Activated CD8-positive, alpha-beta memory T cell treated with anti-CD3 and anti-CD28 coated beads, Interleukin-2, amount 50 U/mL, for 1 hour (primary cell): ENCODE data around the gene CCNE1.
"Not testable (repeated sequence)": the region's sequence is repeated elsewhere in the genome, so short reads cannot be mapped to it uniquely, and the experiment has no call there.

Source experiments
- DNase-seq: peaks from one replicate; pipeline ENCODE4 v3.0.0-alpha.2; 2020; ENCODE audit errors: extremely low read depth

CCNE1 gene

DNA sequence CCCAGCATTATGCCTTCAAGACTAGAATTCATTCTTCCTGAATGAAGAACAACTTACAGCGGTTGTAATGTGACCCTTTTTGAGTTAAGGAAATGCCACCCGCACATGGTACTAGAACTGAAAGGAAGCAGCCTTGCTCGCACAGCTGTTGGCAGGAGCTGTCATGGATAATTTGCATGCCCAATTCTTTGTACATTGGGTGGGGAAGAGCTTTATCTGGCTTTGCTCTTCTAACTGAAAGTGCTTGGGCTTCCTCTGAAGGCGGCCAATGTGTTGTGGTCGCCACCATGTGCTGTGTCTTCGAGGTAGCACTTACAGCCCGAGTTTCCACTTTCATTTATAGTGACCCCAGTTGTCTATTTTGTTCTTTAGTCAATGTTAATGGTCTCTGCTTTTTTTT lies 3.4 kb downstream of the CCNE1 start:
- no peak for DNase-seq

GRCh38 chr19:29817316-29817715 lies 5.5 kb downstream of the CCNE1 start:
- DNase-seq: no peak

DNA sequence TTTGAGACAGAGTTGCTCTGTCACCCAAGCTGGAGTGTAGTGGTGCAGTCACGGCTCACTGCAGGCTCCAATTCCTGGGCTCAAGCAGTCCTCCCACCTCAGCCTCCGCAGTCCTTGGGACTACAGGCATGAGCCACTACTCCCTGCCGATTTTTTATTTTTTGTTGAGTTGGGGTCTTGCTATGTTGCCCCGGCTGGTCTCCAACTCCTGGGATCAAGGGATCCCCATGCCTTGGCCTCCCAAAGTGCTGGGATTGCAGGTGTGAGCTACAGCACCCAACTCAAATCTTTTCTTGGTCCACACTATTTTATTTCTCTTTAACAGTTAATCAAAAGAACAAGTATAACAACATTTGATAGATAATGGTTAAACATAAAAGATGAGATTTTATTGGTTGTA lies 7.5 kb downstream of the CCNE1 start:
- no peak for DNase-seq

- DNase-seq: no peak
Measured at GRCh38 chr19:29819986-29820385, 8.2 kb downstream of the CCNE1 start.

GRCh38 chr19:29823581-29824330 lies 12.0 kb downstream of the CCNE1 start:
- DNase-seq: no peak

DNA sequence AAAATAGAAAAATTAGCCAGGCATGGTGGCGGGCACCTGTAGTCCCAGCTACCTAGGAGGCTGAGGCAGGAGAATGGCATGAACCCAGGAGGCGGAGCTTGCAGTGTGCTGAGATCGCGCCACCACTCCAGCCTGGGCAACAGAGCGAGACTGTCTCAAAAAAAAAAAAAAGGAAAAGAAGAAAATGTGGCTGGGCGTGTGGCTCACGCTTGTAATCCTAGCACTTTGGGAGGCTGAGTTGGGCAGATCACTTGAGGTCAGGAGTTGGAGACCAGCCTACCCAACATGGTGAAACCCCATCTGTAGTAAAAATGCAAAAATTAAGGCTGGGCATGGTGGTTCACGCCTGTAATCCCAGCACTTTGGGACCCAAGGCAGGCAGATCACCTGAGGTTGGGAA lies 13.5 kb downstream of the CCNE1 start:
- not testable (repeated sequence) for DNase-seq

- DNase-seq: peak; percentile 44
Measured at GRCh38 chr19:29831041-29831548, 19.3 kb downstream of the CCNE1 start.

DNA sequence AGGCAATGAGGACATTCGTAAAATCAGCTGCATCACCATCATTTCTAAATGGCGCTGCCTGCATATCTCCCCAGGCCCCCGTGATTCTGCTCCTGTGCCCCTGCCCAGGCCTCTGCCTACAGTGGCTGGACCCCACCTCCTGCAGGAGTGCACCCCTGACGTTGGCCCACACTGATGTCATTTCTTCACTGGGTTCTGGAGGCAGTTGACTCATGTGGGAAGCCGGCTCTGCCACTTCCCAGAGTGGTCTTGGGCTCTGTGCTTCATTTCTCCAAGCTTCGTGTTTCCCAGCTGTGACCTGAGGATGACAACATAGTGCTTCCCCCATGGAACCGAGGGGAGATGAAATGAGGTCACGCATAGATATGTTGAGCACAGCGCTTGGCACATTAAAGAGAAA lies 19.9 kb downstream of the CCNE1 start:
- DNase-seq: no peak

DNA sequence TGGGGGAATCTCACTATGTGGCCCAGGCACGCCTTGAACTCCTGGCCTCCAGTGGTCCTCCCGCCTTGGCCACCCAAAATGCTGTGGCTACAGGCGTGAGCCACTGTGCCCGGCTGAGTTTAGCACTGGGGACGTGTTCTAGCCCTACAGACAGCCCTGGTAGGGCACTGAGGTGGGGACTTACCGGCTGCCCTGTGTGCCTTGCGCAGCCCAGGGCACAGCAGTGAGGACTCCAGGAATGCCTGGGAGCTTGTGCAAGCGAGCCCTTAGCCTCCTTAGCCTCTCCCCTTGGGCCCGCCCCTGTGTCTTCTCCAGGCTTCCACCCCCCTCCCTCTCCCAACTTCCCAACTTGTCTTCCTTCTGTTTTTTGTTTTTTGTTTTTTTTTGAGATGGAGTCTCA lies 21.0 kb downstream of the CCNE1 start:
- DNase-seq: no peak

DNA sequence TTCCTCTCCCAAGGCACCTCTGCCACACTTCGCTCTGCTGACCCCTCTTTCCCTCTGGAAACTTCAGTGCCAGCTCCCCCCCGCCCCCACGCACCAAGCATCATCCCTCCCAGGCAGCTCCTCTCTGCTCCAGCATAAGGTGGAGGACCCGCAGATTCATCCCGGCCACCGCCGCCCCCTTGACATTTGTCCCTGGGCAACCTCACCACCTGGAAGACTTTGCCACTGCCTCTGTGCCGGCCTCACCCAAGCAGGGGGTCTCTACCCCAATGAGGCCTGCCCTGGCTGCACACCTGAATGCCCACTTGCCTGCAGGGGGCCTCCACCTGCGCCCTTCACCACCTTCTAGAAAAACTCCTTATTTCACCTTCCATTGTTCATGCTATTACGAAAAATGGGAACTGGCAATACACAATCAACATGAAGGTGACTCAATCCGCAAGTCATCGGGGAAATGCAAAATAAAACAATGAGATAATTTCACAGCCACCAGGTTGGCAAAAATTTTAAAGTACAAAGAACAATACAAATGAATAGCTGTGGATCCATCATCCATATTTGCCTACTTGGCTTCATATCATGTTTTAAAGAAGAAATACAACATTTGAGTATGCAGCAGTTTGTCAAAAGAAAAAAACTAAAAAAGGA lies 21.9 kb downstream of the CCNE1 start:
- DNase-seq: no peak

- DNase-seq: no peak
Measured at GRCh38 chr19:29834991-29835846, 23.4 kb downstream of the CCNE1 start.

- no peak for DNase-seq
Measured at GRCh38 chr19:29836409-29836825, 24.6 kb downstream of the CCNE1 start.

DNA sequence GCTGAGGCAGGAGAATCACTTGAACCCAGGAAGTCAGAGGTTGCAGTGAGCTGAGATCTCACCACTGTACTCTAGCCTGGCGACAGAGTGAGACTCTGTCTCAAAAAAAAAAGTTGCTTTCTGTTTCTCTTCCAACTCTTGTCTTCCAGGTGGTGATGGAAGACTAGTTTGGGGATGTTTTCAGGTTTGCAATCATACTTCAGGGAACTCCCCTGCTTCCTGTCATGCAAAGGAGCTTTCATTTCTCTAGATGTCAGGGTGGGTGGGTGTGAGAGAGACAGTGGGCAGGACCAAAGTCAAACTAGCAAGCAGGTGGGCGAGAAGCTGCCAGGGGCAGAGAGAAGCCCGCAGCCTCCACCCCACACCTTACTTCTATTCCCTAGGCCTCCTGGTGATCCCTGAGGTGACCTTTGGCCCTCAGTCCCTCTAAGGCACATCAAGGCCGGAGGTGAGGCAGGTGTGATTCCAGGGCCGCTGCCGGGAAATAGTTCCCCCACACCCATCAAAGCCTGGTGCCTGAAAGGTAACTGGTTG lies 25.7 kb downstream of the CCNE1 start:
- DNase-seq: no peak

DNA sequence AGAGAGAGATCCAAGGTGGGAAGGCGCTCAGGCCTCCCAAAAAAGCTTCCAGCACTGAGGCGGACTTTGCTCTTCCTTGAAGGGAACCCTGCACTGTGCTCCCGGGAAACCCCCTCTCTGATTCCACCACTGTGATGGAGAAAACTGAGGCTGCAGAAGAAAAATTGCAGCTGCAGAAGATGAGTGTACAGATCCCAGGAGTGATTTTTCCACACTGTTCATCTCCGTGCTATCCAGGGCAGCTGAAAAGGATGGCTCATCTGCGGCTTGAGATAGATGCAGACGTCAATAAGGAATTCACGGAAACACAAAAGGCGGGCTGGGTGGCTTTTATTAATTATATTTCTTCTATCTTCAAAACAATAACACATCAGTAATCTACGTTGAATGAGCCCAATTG lies 26.2 kb downstream of the CCNE1 start:
- no peak for DNase-seq

DNA sequence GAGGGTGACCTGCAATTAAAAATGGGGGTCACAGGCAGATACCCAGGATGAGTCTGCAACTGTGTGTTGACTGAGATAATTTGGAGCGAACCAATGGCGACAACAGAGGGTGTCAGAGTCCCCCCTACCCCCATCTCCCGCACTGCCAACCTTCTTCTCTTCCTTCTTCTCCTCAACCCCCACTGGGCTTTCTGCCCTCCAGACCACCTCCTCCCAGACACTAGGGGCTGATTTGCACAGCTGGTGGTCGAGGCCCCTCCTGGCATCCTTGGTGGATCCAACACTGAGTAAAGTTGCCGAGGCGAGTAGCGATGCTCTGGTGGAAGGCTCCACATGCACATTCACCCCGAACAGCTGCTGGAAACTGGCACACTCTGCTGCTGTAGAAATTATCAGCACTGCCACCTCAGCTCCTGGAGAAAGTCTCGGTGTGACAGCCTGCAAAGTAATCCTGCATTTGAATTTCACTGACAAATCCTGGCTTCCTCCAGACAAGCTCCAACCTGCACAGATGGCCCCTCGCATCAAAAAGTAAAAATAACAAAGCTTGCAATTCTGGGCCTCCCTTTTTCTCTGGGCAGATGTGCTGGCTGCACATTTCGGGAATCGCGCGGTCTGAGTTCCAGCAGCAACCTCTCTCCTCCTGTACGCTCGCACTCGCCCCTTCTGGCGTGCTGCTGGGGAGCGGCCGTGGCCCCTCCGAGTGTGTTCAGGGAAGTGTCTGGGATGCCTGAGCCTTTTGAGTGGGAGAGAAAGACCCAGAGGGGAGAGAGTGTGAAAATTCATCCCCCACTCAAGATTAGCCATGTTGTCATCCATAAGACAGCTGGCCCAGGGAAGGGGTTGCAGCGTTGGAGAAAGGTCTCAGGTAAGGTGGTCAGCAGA lies 28.5 kb downstream of the CCNE1 start:
- DNase-seq: no peak

GRCh38 chr19:29841209-29841558 lies 29.4 kb downstream of the CCNE1 start:
- no peak for DNase-seq

GRCh38 chr19:29841559-29842367 lies 30.0 kb downstream of the CCNE1 start:
- DNase-seq: no peak

DNA sequence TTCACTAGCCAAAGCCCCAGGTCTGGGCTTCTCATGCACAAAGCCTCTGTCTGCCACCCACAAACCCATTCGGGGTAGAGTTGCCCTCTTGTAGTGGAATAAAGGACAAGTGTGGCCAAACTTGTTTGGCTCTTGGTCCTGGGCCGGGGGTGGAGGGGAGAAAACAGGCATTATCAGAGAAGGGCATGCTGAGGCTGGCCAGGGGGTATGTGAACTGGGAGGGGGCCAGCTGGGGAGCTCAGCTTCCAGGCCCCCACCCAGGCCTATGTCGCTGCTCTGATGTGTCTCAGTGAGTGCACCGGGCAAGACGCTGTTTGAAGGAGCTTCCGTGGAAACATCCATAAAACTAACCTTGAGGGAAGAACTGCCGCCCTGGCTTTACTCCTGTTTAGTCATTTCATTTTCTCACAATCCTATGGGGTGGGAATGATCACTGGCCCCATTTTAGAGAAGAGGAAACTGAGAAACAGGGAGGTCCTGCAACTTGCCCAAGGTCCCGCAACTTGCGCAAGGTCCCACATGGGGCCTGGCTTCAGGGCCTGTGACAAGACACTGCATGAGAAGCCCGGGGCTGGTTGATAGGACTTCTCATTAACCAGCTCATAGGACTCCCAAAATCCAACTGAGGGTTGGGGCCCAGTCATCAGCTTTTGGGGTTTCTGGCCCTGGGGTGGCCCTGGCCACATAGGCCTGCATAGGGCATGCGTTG lies 30.8 kb downstream of the CCNE1 start:
- no peak for DNase-seq

DNA sequence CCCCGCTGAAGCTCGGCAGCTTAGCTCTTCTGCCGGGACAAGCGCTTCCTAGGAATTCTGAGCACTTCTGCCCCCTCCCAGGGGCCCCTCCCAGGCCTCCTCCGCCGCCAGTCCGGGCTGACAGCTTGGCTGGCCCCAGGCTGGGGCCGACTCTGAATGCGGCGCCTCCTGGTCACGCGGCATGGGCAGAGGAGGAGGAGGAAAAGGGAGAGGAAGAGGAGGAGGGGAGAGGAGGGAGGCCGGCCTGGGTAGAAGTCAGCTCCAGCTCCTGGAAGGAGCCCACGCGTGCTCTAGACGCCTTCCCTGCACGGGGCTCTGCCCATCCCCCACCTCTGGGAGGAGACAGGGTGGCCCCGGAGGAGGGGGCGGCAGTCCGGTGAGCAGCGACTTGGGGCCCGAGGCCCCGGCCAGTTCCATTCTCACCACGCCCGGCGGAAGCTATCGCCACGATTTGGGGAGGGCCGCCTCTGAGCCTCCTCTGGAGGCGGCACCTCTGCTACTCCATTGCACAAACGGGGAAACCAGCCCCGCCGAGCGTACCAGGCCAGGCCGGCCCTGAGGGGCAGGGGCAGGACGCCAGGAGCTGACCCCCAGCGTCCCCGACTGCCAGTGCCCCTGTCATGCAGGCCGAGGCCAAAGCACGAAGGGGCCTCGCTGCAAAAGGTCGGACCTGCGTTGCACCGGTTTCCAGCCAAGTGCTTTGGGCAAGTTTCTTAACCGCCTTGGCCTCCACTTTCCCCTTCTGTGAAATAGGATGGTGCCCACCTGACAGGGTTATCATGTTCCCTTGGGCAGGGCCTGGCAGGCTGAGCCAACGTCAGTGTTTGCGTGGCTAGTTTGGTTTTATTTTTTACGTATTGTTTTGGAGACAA lies 31.6 kb downstream of the CCNE1 start:
- DNase-seq: no peak
